H4 (cell line): Measurements from ENCODE around the gene SIX5. TPM values are rescaled to one million over a fixed set of nuclear protein-coding genes. Genes with fewer than 3 reads are reported as not detected.
A peak's percentile ranks its signal among the peaks of the same experiment; 100 is the strongest.
"Not testable (repeated sequence)": the region's sequence is repeated elsewhere in the genome, so short reads cannot be mapped to it uniquely, and the experiment has no call there.

ENCODE experiments used
- DNase-seq: peaks from one replicate; pipeline ENCODE4 v3.0.0-alpha.2; 2015; ENCODE audit warnings: low spot score
- total RNA-seq: library from RNA; depleted of rRNA; stranded (reverse); fragments of >200 nt; shearing (Covaris generic); gene quantifications from 2 replicates; pipeline ENCODE4 v1.2.3, GENCODE V29; 2014; rRNA removed

The SIX5 gene
- total RNA-seq = 2.9 and 3.2 TPM in 2 replicates

- DNase-seq = peak; percentile 94
Observed at GRCh38 chr19:45768984-45769782, at the start of gene SIX5. TSS of gene SIX5 (minus strand) at chr19:45769252. CDS start at chr19:45768844, 408 bp downstream.

- no peak for DNase-seq
Observed at GRCh38 chr19:45817725-45818301, 48.8 kb upstream of the SIX5 start.

GRCh38 chr19:45817010-45817724 is 48.1 kb upstream of the SIX5 start:
- peak; percentile 83 for DNase-seq

- DNase-seq = no peak
Observed at GRCh38 chr19:45816236-45817009, 47.4 kb upstream of the SIX5 start.

- DNase-seq = no peak
Observed at GRCh38 chr19:45815481-45816216, 46.6 kb upstream of the SIX5 start.

GRCh38 chr19:45814851-45815480 is 45.9 kb upstream of the SIX5 start, which contains the start of gene RSPH6A:
TSS of gene RSPH6A (minus strand) at chr19:45815308. CDS start at chr19:45815176, 132 bp downstream.
- DNase-seq = no peak

GRCh38 chr19:45814166-45814780 is 45.2 kb upstream of the SIX5 start:
- no peak for DNase-seq

- no peak for DNase-seq
Observed at GRCh38 chr19:45812297-45812696, 43.2 kb upstream of the SIX5 start.

- DNase-seq = peak; percentile 43
Observed at GRCh38 chr19:45809643-45810159, 40.6 kb upstream of the SIX5 start.

GRCh38 chr19:45805719-45806118 is 36.7 kb upstream of the SIX5 start:
- DNase-seq = no peak

GRCh38 chr19:45804959-45805230 is 35.8 kb upstream of the SIX5 start:
- DNase-seq = no peak

- no peak for DNase-seq
Observed at GRCh38 chr19:45804140-45804958, 35.3 kb upstream of the SIX5 start.

GRCh38 chr19:45801603-45802175 is 32.6 kb upstream of the SIX5 start:
- DNase-seq = no peak

GRCh38 chr19:45800070-45800553 is 31.1 kb upstream of the SIX5 start:
- DNase-seq = peak; percentile 44

- not testable (repeated sequence) for DNase-seq
Observed at GRCh38 chr19:45799541-45799940, 30.5 kb upstream of the SIX5 start.

- DNase-seq = peak; percentile 47
Observed at GRCh38 chr19:45798995-45799517, 30.0 kb upstream of the SIX5 start.

- no peak for DNase-seq
Observed at GRCh38 chr19:45794627-45795026, 25.6 kb upstream of the SIX5 start.

GRCh38 chr19:45793876-45794275 is 24.8 kb upstream of the SIX5 start:
- DNase-seq = no peak
